Measurements from ENCODE around the gene PRKAR1B.

PRKAR1B gene

DNA sequence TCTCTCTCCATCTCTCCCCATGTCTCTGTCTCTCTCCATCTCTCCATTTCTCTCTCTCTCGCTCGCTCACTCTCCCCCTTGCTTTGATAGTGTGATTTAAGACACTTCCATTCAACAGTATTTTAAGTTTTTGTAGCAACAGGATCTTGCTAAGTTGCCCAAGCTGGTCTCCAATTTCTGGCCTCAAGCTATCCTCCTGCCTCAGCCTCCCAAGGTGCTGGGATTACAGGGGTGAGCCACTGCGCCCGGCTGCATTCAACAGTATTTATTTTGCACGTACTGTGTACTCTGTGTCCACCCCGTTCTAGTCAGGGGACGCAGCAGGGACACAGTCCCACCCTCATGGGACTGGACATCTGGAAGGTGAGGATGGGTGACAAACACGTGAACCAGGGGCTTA lies 193.0 kb downstream of the PRKAR1B start:
- DNase-seq, result no peak

GRCh38 chr7:533266-533665 lies 193.8 kb downstream of the PRKAR1B start:
- DNase-seq, result no peak

DNA sequence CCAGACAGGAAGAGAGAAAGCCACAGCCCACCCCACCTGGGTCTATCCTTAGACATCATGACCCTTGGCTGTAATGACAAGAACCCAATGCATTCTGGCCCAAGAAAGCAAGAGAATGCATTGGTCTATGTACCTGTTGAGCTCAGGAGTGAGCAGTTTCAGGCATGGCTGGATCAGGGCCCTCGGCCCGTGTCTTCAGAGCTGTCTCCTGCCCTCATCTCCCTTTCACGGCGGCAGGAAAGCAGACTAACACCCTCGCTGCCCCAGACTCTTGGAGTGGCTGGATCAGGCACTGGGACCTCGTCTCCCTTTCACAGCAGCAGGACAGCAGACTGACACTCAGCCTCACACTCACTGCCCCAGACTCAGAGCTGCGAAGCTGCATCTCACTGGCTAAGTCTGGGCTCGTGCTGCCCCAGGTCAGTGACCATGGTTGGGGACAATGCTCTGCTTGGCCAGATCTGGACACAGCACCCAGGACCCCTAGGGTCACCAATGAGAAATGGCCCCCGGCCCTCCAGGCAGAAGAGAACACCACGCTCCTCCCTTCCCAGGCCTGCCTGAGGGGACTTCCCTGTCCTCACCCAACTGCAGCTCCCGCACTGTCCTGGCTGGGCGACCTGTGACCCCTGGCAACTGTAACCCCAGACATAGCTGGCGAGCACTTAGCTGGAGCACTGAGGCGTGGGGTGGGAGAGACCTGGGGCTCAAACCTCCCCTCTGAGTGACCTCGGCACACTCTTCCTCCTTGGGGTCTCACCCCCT lies 194.5 kb downstream of the PRKAR1B start:
- DNase-seq, result no peak

DNA sequence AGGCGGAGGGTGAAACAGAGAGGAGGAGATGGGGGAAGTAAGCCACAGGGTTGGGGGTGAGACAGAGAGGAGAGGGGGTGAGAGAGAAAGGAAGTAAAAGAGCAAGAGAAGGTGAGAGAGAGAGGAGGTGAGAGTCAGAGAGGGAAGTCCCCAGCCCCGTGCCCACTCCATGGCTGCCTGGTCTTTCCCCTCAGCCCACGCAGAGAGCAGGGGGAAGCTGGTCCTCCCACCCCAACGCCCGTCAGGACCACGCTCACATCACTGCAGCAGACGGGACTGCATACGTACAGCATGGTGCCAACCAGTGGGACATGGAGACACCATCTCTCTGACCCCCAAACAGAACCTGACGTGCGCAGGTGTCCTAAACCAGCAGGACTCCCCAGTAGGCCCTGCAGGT lies 195.3 kb downstream of the PRKAR1B start:
- DNase-seq, result no peak

GRCh38 chr7:528451-528850 lies 198.6 kb downstream of the PRKAR1B start:
- no peak for DNase-seq

- DNase-seq, result no peak
These were observed 199.4 kb downstream of the PRKAR1B start for GRCh38 chr7:527723-528122.

DNA sequence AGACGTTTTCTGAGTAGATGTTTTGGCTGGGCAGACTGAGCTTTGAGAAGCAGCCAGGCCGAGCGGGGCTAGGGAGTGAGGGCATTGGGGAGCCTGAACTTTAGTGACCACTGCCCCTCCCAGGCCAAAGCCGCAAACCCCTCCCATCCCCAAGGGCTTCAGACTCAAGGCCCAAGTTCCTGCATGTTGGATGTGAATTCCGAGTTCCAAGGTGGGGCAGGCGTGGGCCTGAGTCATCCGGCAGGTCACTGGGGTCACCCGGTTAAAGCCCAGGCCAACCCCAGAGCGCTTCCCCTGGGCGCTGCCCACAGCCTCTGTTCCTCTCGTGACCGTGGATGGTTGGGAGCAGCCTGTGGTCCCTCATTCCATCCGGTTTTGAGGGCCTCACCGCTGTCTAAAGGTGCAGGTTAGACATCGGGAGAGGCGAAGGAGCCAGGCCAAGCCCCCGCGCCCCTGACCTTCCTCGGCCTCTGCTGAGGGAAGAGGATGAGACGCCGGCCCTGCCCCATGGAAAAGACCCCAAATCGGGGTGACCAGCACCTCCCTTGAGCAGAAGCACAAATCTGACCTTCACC lies 200.5 kb downstream of the PRKAR1B start:
- no peak for DNase-seq

DNA sequence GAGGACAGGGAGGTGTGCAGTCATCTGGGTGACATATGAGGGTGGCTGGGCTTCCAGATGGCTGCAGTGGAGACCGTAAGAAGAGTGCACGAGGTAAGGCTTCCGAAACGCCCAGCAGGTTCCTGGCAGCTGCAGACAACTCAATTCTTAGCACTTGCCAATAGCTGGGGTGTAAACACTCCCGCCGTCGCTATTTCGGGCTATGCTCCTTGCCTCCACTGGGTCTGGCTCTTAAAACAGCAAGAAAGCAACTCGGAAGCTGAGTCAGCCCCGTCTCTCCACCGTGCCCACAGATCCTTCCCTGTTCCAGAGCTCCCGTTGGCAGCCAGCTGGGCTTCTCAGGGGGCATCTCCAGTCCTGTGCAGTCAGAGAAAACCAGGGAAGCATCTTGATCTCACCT lies 201.3 kb downstream of the PRKAR1B start:
- DNase-seq, result no peak

DNA sequence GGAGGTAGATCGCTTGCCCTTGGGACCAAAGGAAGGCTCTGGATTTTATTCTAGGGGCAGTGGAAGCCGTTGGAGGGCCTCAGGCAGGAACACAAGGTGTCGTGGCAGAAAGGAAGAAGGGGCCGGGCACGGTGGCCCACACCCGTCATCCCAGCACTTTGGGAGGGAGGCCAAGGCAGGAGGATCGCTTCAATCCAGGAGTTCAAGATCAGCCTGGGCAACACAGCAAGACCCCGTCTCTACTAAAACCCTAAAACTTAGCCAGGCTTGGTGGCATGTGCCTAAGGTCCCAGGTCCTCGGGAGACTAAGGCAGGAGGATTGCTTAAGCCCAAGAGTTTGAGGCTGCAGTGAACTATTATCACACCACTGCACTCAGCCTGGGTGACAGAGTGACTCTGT lies 202.3 kb downstream of the PRKAR1B start:
- no peak for DNase-seq

- no peak for DNase-seq
These were observed 203.4 kb downstream of the PRKAR1B start for GRCh38 chr7:523347-524336.

DNA sequence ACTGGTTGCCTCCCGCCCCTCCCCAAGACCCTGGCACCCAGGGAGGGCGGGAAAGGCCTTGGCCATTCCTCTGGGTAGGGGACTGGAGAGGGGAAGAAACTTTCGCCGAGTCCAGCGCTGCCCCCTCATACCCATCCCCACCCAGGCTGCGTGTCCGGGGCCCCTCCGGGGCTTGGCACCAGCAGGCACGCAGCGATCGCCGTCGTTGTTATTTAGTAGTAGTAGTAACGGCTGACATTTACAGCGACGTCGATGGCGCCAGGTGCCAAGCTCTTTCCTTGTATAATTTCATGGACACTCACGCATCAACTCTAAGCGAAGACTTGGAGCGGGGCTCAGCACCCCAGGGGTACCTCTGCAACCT lies 204.1 kb downstream of the PRKAR1B start:
- DNase-seq, result no peak

- no peak for DNase-seq
These were observed 204.8 kb downstream of the PRKAR1B start for GRCh38 chr7:522071-522950.

GRCh38 chr7:521221-522070 lies 205.6 kb downstream of the PRKAR1B start:
- no peak for DNase-seq

GRCh38 chr7:520503-521161 lies 206.4 kb downstream of the PRKAR1B start:
- no peak for DNase-seq

GRCh38 chr7:519484-520390 lies 207.3 kb downstream of the PRKAR1B start, which contains the start of gene PDGFA:
TSS of gene PDGFA (minus strand) at chr7:519846. CDS start at chr7:519001, 845 bp downstream.
- no peak for DNase-seq

DNA sequence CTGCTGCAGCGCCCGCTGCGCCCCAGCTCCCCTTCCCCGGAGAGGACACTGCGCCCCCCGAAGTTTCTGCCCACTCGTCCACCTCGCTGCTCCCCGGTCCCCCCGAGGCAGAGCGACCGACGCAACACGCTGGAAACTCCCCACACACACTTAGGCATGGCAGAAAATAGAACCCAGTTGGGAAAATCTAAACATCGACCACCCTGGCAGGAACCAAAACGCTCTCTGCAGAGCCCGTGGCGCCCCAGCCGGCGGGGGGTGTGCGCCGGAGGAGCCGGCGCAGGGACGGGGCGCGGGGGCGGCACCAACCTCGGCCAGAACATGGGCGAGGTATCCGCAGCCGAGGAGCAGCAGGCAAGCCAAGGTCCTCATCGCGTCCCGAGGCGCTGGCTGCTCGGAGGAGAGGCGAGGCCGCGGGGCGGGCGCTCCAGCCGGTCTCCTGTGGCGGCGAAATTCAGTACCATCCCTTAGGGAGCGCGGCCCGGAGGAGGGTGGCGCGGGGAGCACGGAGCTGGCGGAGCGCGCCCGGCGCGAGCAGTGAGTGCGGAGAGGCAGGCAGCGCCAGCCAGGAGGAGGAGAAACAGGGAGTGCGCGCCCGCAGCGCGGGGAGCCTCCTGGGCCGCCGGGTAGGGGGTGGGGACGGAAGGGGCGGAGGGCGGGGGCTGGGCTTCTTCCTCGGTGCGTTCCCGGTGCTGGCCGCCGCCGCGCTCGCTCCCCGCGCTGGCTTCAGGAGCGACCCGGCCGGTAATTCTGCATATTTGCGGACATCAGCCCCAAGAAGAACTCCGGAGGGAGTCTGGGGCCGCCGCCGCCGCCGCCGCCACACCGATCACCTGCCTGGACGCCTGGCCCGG lies 208.2 kb downstream of the PRKAR1B start:
- DNase-seq, result no peak

DNA sequence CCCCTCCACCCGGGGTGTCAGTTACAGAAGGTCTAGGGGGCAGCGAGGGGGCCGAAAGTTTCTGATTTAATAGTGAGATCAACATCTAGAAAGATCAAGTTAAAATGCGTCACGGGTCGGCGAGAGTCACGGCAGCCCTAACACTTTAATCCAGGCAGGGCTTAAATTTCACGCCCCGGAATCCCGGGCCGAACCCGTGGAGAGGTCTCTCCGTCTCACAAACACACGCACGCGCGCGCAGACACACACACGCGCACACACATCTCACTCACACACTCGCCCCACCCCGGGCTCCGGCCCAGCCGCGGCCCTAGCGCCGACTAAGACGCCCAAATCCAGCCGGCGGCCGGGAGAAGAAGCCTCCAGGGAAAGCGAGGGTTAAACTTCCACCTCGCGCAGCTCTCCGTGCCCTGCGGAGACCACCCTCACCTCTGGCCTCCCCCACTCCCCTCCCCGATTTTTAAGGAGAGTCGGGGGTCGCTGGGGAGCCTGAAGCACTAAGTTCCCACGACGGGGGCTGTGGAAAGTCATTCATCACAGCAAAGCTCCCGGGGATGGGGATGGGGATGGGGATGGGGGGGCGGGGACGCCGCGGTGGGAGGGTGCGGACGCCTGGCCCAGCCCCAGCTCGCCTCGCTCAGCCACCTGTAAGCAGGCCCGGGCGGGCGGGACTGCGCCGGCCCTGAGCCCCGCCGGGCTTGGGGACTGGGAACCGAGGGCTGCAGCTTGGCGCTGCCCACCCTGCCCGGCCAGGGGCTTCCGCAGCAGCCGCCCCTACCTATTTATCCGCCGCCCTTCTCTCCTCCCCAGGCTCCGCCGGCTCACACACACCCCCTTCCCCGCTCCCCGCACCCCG lies 209.1 kb downstream of the PRKAR1B start:
- DNase-seq, result no peak
